ENCODE data around the gene RABAC1.

Gene RABAC1

GRCh38 chr19:41988947-41989346 lies 29.8 kb upstream of the RABAC1 start:
- DNase-seq (ENCODE audit: low spot score), result no peak

DNA sequence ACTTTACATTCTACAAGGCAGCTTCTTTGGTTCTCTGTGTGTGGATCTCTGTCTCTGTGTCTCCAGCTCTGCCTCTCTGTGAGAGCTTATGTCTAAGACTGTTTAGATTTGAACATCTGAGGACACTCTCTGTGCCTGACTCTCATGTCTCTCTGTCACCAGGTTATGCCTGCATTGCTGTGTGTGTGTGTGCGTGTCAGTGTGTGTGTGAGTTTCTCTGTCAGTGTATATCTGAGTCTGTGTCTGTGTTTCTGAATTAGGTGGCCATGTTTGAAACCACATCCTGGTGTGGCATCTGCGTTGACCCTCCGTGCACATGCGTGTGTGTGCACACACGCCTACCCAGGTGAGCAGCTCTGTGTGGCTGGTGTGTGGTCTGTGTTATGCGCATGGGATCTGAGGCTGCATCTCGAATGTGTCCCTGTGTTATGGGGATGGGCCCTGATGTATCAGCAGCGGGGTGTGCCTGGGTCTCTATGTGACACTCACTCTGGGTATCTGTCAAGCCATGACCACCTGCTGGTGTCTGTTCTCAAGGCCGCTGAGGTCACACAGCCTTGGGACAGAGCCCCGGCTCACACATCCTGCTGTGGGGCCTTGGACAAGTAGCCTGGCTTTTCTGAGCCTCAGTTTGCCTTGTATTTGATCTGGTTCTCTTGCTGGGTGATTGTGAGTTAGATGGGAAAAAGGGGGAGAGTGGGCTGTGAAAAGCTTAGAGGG lies 28.2 kb upstream of the RABAC1 start:
- no peak for DNase-seq (ENCODE audit: low spot score)

- DNase-seq (ENCODE audit: low spot score), result no peak
These were observed 25.8 kb upstream of the RABAC1 start for GRCh38 chr19:41984961-41985360.

GRCh38 chr19:41981724-41982123 lies 22.6 kb upstream of the RABAC1 start:
- no peak for DNase-seq (ENCODE audit: low spot score)

DNA sequence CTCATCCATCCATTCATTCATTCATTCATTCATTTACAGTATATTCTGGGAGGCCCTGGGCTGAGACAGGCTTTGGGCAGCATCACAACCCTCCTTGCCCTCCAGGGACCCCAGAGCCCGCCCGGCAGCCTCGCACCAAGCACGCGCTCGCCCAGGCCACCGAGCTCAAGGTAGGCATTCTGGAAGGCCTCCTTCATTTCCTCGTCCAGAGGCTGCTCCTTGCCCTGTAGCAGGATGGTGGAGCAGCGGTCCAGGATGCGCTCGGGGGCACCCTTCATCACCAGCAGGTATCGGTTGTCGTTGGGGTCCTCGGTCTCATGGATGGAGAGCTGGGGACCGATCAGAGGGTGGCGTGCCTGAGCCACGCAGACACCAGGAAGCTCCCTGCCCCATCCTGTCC lies 19.3 kb upstream of the RABAC1 start:
- DNase-seq (ENCODE audit: low spot score), result no peak

GRCh38 chr19:41977916-41978315 lies 18.8 kb upstream of the RABAC1 start:
- DNase-seq (ENCODE audit: low spot score), result no peak

GRCh38 chr19:41974652-41975051 lies 15.5 kb upstream of the RABAC1 start:
- DNase-seq (ENCODE audit: low spot score), result no peak

- DNase-seq (ENCODE audit: low spot score), result no peak
These were observed 12.2 kb upstream of the RABAC1 start for GRCh38 chr19:41971363-41971762.

- DNase-seq (ENCODE audit: low spot score), result no peak
These were observed 10.8 kb upstream of the RABAC1 start for GRCh38 chr19:41969772-41970458.

- no peak for DNase-seq (ENCODE audit: low spot score)
These were observed 9.9 kb upstream of the RABAC1 start for GRCh38 chr19:41968751-41969595.

- no peak for DNase-seq (ENCODE audit: low spot score)
These were observed 8.1 kb upstream of the RABAC1 start for GRCh38 chr19:41967054-41967783.

GRCh38 chr19:41965106-41965505 lies 6.0 kb upstream of the RABAC1 start:
- DNase-seq (ENCODE audit: low spot score), result no peak

DNA sequence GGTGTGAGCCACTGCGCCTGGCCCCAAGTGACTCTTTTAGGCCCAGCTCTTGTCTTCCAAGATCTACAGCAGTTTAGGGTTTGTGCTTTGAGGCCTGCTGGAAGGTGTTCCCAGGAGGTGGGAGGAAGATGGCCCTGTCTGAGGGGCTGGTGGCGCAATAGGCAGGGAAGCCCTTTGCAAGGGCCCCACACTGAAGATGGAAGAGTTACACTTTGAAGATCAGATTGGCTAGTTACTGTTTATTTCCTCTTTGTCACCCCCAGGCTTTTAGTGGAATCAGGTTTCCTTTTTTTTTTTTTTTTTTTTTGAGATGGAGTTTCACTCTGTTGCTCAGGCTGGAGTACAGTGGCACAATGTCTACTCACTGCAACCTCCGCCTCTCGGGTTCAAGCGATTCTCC lies 1.9 kb upstream of the RABAC1 start:
- no peak for DNase-seq (ENCODE audit: low spot score)

DNA sequence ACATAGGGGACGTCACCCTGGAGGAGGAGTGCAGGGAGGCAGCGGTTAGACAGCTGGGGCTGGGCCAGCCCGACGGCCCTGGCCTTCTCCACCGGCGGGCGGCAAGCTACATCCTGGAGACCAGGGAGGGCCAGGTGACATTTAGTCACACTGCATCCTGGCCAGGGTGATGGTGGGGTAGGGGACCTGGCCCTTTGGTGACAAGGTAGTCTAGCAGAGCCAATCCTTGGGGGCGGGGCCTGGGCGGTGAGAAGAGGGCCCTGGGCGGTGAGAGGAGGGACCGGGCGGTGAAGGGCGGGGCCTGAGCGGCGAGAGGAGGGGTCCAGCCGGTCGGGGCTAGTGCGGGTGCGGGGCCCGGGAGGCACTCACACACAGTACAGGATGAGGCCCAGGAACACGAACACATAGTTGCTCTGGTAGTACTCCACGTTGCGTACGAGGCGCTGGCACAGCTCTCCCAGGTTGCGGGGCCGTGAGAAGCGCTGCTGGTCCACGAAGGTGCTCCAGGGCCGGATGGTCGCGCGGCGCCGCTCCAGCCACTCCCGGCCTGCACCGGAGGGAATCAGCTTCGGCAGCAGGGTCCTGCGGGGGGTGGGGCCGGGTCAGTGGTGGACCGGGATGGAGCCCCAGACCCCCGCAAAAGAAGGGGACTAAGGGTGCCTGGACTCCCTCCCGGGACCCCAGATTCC lies 610 bp downstream of the RABAC1 start:
- peak; percentile 61 for DNase-seq (ENCODE audit: low spot score)

GRCh38 chr19:41957838-41958366 lies 1.2 kb downstream of the RABAC1 start:
- peak; percentile 90 for DNase-seq (ENCODE audit: low spot score)

GRCh38 chr19:41957161-41957837 lies 1.8 kb downstream of the RABAC1 start:
- no peak for DNase-seq (ENCODE audit: low spot score)

DNA sequence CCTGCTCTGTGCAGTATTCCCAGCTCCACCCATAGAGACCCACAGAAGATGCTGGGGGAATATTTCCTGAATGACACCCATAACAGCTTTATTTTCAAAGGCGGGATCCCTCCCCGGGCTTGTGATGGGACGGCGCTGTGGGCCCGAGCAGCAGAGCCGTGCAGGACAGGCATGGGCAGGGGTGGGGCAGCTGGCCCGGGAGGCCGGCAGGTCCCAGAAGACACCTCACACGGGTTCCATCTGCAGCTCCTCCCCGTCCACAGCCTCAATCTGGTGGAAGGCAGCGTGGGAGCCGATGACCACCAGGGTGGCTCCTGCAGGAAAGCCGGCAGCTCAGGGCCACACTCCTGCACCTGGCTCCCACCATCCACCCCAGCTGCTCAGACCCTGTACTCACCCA lies 2.5 kb downstream of the RABAC1 start:
- no peak for DNase-seq (ENCODE audit: low spot score)

DNA sequence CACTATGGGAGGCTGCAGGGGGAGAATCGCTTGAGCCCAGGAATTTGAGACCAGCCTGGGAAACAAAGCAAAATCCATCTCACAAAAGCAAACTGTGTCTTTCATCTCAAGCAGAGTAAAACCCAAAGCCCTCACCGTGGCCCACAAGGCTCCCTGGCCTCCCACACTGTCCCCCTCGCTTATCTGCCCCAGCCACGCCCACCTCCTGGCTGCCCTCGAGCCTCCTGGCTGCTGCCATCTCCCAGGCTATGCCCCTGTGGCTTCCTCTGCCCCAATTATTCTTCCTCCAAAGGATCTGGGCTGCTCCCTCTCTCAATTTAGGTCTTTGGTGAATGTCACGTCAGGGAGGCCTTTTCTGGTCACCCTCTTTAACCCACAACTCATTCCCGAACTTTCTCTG lies 3.6 kb downstream of the RABAC1 start:
- no peak for DNase-seq (ENCODE audit: low spot score)

- DNase-seq (ENCODE audit: low spot score), result peak; percentile 54
These were observed 7.4 kb downstream of the RABAC1 start for GRCh38 chr19:41951686-41952172.

- DNase-seq (ENCODE audit: low spot score), result no peak
These were observed 12.0 kb downstream of the RABAC1 start for GRCh38 chr19:41947091-41947490.
